Activated CD8-positive, alpha-beta memory T cell treated with anti-CD3 and anti-CD28 coated beads for 48 hours (primary cell): ENCODE measurements around the gene MOB1A.
"Not testable (repeated sequence)": the region's sequence is repeated elsewhere in the genome, so short reads cannot be mapped to it uniquely, and the experiment has no call there.

Source experiments
- DNase-seq, 3 experiments: peaks; one replicate each; pipeline ENCODE4 v3.0.0-alpha.2; 2020; ENCODE audit warnings: low read depth in 2 of 3, low spot score in 2 of 3

MOB1A gene

DNA sequence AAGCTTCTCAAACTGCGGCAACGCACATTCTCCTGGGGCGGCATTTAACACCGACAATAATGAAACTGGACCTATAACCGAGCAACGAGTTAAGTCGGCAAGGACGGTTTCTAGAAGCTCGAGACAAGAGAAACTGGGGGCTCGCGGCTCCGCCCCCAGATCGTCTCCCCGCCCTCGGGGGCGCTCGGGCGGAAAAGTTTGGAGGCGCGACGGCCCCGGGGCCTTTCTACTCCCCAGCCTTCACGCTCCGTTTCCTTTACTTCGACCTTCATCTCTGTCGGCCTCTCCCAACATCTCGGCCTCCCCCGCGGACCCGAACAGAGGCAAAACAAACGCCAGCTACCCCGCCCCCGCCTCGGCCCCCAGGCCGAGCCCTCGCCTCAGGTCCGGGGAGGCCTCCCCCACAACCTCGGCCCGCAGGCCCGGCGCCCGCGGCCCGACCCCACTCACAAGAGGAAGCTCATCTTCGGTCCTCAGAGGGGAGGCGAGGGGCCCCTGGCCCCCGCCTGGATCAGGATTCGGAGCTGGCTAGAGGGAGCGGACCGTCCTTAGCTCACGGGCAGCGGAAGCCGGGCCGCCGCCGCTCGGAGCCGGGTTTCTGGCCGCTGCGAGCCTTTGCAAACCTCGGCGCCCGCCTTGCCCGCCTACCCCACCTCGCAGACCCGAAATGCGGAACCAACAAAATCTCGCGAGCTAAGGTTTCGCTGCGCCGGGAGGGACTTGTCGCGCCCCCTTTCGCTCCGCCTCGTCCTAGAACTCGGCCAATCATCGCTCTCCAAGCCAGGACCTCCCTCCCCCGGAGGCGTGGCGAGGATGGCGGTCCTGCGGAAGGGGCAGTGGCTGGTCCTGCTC lies at the start of gene MOB1A:
TSS of gene MOB1A (minus strand) at position 669 of the 852 bp plus-strand sequence. CDS start at position 464, 205 bp downstream.
- peak; percentile 88 to 95 (median 91) for DNase-seq

DNA sequence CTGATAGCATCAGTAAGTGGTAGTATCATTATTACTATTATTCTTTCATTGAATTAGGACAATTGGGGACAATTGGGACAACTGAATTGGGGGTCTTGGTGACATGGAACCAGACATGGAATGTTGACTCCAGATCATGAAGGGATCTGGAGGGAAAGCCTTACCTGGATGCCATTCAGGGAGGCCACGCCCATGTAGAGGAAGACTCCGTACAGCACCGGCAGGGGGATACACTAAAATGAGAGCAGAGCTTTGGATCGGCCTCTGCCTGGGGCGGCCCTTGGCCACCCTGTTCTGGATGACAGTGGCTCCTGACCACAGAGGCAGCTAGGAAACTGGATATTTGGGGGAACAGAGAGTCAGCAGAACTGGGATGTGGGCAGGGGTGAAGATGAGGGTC lies 49.0 kb upstream of the MOB1A start:
- no peak for DNase-seq

DNA sequence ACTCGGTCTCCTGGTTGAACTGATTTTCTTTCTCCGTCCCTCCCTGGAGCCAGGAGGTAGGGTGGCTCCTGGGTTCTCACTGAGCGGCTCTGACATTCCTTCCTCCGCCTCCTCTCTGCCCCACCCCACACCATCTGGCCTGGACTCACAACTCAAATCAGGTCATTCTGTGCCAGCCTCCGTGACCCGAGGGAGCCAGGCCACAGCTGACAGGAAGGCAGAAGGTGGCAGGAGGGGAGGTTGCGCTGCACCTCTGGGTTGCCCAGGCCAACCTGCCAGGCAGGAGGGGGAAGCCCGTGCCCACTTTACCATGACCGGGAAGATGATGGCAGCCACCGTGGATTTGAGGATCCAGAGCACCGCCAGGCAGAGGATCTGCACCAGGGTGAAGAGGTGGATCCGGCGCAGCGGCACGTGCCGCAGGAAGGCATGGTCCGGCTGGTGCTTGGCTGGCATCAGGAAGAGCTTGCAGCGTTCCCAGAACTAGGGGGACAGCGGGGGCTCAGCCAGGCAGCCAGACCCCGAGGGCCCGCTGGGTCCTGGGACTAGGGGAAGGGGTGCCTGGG lies 48.1 kb upstream of the MOB1A start:
- no peak for DNase-seq

DNA sequence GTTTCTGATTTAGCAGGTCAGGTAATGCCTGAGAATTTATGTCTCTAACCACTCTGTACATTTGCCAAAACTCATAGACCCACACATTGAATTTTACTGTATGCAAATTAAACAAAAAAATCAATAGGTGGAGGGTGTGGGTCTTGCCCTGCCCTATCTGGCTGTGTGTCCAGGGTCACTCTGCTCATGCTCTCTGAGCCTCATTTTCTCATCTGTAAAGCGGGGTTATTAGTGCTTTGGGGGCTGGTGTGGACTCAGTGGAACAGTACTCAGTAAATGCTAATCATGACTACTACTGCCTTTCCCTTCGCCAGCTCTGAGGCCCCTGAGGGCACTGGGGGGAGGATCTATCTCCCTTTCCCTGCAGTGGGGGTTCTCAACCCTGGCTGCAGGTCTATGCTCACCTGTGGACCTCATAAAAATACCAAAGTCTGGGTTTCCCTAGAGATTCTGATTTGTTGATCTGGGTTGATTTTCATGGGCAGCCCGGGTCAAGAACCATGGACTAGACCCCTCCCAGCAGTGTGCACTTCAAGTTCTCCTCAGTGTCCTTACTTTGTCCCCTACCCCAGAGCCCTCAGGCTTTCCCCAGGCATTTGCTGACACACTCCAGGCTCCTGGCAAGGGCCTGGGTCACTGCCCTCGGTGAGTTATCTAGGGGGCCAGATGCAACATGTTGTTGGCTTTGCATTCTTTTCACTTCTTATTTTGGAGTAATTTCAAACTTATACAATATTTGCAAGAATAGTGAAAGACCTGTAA lies 47.2 kb upstream of the MOB1A start:
- DNase-seq, result no peak

DNA sequence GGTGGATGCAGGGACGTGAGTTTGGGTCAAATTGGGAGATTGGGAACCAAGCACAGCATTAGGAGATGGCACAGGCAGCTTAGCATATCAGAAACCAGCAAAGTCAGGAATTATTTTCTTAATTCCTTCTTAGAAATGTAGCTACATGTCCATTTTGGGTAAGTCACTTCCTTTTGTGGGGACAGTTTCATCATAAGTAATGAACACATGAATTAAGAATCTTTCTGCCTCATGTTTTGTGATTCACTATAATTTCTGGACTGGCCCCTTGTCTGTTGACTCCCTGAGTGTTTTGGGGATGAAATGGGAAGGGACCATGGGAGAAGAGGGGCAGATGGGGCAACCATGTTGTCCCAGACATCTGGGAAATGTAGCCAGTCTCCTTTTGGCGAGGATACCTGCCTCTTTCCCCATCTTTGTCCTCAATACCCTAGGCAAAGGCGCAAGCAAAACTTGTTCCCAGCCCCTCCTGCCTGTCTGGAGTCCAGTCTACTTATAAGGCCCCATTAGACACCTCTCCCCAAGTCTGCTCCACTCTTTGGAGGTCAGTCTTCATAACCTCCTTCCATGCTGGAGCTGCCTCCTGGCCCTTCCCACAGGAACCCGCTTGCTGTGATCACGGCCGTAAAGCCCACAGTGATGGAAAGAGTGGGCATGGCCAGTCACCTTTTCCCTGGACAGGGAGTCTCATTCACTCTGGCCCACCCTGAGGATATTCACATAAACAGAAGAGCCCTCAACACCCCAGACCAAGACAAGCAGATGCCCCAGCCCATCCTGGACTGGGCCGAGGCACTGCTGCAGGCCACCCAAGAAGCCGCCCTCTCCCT lies 45.5 kb upstream of the MOB1A start:
- no peak for DNase-seq

DNA sequence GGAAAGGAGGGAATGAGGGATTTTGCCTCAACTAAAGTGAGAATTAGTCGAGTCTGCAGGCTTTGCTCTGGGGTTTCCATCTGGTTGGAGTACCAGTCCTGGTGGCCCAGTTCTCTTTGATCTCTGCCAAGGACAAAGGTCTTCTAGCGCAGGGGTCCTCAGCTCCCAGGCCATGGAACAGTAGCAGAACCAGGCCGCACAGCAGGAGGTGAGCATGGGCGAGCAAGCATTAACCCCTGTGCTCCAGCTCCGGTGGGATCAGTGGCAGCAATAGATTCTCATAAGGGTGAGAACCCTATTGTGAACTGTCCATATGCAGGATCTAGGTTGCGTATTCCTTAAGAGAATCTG lies 43.6 kb upstream of the MOB1A start:
- DNase-seq, result no peak

DNA sequence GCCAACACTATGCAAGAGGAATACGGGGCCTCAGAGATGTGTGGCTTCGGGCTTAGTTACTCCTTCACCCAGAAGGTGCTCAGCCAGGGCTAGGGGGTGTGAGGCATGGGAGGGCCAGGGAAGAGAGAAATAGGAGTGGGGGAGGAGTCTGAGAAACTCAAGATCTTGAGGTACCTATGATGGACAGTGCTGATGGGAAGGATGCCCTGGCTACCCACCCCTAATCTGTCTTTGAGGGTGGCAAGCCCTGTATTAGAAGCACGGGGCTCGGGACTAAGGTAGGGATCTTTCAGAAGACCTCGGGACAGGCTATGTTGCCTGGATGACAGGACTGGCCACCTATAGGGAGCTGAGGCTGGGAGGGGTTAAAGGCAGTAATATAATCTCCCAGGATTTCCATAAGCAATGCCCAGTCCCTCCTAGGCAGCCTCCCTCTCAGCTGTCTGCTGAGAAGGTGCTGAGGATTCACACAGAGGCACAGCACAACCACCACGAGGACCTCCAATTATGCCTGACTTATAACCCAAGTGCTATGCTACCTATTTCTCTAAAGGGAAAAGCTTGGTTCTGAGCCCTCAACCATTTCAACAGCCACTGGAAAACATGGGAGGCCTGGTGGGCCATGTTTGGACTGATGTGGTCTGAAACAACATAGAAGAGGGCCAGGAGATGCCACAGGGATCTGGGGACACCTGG lies 43.1 kb upstream of the MOB1A start:
- no peak for DNase-seq

DNA sequence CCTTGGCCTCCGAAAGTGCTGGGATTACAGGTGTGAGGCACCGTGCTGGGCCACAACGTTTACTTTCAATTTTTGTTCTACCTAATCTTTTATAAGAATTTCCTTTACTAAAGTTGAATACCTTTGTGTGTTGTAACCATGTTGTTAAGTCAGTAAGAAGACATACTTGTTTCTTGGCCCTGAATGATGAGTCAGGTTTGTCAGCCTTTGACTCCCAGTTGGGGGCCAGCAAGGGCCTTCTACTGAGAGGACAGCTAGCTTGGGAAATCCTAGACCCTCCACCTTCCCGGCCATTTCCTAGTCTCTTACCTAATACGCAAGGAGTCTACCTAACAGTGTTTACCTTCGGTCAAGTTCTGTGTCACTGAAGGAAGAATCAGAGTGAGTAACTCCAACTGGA lies 42.4 kb upstream of the MOB1A start:
- no peak for DNase-seq

DNA sequence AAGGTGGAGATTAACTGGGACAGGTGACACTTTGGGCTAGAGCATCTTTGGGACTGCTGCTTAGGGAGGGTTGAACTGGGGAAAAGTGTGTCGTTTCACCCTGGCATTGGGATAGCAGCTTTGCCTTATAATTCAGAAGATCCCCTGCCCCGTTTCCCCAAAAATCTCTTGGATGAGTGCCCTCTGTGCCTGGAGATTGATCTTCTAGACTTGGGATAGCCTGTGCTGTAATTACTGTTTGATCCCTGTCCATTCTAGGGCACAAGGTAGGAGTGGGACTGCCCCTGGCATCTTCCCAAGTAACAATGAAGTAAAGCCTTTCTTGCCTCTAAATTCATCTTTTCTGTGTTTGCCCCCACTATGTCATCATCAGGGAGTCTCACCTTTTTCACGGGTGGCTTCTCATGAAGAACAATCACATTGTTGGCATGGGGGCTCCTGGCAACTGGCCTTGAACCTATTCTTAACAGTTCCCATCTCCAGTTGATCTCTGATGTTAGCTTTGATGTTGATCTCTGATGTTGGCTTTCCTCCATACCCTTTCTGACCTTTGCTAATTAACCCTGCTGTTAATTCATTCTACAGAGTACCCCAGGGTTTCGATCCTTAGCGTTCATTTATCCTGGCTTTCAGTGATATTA lies 41.3 kb upstream of the MOB1A start:
- DNase-seq, result no peak

DNA sequence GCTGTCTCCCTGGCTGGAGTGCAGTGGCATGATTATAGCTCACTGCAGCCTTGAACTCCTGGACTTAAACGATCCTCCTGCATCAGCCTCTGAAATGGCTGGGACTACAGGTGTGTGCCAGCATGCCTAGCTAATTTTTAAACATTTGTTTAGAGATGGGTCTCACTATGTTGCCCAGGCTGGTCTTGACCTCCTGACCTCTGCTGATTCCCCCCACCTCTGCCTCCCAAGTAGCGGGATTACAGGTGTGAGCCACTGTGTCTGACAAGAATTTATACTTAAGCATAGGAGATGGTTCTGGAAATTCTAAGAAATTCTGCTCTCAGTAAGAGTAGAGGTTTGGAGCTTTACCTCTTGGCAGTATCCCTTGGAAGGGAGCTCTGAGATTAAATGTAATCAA lies 38.0 kb upstream of the MOB1A start:
- no peak for DNase-seq

DNA sequence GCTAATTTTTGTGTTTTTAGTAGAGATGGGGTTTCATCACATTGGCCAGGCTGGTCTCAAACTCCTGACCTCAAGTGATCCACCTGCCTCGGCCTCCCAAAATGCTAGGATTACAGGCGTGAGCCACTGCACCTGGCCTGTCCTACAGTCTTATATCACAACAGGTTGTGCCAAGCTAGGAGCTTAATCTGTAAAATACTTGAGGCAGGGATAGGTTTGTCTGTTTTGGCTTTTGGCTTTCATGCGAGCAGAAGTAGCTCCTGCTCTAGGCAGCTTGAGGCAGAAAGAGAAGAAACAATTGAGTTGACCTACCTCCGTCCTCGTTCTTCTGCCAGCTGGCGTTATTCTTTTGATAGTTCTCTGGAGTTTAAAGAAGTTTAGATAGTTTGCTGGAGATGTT lies 37.1 kb upstream of the MOB1A start:
- not testable (repeated sequence) for DNase-seq

DNA sequence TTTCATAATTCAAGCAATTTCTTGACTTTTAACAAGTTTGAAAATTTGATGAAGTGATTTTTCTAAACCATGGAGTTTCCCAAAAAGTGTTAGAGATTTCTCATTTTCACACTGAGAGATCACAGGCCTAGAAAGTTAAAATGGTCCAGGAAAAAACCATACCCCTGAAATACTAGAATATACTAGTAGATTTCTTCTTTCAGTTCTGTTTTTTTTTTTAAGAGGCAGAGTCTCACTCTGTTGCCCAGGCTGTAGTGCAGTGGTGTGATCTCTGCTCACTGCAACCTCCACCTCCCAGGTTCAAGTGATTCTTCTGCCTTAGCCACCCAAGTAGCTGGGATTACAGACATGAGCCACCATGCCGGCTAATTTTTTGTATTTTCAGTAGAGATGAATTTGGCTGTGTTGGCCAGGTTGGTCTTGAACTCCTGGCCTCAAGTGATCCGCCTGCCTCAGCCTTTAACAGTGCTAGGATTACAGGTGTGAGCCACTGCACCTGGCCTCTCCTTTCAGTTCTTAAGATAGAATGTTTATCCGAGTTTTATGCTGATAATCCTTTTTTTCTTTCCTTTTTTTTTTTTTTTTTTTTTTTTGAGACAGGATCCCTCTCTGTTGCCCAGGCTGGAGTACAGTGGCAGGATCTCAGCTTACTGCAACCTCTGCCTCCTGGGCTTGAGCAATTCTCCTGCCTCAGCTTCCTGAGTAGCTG lies 34.2 kb upstream of the MOB1A start:
- DNase-seq, result no peak

DNA sequence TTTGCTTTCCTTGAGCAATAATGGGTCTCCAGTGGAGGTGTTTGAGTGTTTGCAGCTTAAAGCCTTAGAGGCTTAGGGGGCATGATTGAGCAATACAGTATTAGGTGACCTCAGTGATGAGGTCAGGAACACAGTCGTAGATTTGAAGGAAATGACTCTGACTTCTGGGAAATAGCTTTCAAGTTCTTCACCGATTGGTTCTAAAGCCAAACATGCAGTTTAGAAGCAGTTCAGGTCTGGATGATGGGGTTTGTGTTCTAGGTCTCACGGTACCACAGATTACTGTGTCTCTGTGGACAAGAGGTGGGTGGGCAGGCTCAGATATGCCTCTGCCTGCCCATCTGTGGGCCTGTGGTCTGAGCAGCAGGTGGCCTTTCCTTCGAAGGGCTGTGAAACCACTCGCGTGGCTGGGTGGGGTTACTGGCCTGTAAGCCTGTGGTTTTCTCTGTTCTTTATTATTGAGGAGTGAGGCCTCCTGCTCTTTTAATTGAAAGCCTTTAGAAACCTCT lies 27.6 kb upstream of the MOB1A start:
- no peak for DNase-seq

DNA sequence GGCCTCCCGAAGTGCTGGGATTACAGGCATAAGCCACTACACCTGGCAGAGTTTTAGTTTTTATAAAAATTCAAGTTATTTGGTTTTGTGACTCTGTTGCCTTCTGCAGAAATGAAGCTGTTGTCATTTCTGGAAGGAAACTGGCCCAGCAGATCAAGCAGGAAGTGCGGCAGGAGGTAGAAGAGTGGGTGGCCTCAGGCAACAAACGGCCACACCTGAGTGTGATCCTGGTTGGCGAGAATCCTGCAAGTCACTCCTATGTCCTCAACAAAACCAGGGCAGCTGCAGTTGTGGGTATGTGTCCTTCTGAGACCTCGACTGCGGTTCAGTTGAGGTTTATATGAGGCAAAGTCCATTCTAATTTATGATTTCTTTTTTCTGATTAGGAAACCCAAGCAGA lies 26.9 kb upstream of the MOB1A start:
- no peak for DNase-seq

DNA sequence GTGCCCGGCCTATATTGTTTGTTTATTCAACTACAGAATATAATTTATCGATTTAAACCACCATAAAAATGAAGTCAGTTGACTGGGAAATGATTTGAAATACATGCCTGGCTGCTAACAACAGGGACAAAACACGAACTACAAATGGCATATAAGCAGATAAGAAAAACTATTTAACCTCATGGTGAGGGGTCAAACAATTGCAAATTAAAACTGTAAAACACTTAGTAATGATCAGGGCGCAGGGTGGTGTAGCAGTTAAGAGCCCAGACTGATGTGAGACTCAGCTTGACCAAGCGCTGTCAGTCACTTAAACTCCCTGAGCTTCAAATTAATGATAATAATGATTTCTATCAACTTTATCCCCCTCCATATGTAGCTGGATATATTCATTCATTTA lies 26.4 kb upstream of the MOB1A start:
- no peak for DNase-seq

DNA sequence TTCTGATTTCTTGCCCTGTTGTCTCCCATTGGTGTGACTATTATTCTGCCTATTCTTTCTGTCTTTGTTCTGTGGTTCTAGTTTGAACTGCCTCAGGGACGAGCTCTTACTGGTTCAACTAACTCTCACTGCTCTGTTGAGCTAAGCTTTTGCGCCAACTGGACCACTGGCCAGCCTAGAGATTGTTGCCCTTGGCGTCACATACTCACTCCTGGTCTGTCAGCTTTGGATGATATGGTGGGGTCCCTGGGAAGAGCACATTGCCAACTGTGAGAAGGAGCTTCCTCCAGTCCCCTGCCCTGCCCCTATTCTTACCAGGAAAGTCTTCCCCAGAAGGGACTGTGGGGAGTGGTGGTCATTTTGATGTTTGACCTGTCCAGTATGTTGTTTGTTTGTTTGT lies 25.8 kb upstream of the MOB1A start:
- DNase-seq, result no peak

DNA sequence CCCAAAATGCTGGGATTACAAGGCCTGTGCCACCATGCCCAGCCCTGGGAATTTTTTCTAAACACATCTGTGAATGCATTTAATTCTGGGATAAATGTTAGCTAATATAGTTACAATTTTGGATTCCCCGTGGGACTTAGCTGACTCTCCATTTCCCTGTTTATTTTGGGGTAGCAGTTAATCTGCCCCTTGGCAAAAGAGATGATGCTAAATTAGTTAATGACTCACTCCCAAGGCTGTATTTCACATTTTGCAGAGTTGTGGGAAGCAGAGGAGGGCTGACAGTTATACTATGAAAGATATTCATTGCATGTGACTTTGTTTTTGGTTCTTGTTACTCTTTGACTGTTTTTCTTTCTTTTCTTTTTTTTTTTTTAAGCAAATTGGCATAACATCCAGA lies 22.9 kb upstream of the MOB1A start:
- DNase-seq, result no peak

DNA sequence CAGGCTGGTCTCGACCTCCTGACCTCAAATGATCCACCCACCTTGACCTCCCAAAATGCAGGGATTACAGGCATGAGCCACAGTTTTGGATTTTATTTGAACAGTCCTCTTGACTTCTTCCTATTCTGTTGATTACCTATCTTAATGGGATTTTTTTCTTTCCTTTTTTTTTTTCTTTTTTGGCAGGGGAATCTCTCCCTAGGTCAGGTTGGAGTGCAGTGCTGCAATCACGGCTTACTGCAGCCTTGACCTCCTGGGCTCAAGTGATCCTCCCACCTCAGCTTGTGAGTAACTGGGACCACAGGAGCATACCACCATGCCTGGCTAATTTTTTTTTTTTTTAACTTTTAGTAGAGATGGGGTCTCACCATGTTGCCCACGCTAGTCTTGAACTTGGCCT lies 22.5 kb upstream of the MOB1A start:
- DNase-seq, result no peak

DNA sequence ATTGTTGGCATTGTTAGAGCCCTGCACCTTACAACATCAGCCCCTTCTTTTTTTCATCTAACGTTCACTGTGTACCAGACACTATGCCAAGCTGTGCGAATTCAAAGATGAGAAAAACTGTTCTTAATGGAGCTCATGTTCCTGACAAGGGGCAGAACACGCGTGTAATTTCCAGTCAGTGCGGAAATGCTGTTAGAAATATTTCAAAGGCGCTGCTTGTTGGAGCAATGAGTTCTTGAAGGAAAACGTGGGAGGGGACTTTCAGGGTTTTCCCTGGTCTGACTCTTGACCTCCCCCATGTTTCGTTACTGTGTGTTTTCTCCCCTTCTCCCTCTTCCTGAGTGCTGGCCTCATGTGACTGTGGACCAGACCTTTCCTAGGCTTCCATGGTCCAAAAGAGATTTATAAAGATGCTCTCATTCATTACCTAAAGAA lies 21.2 kb upstream of the MOB1A start:
- no peak for DNase-seq
